GM23338 (cell line): Measurements from ENCODE around the gene TLCD4.

Source experiments
- CTCF ChIP-seq, 2 experiments: fragments of 200-600 bp in 1 of 2; sonication (generic) in 1 of 2; conservative IDR thresholded peaks; 2 replicates each; pipeline versions ENCODE4 v1.5.1 to v1.6.1; 2016 to 2017; ENCODE audit warnings: antibody characterized with exemption in 2 of 2, low read depth in 2 of 2, mild to moderate bottlenecking in 2 of 2, moderate library complexity in 1 of 2
- REST ChIP-seq: IDR thresholded peaks from one replicate; pipeline ENCODE4 v1.6.1; 2018; ENCODE audit warnings: antibody characterized with exemption; ENCODE audit not compliant: unreplicated experiment

DNA sequence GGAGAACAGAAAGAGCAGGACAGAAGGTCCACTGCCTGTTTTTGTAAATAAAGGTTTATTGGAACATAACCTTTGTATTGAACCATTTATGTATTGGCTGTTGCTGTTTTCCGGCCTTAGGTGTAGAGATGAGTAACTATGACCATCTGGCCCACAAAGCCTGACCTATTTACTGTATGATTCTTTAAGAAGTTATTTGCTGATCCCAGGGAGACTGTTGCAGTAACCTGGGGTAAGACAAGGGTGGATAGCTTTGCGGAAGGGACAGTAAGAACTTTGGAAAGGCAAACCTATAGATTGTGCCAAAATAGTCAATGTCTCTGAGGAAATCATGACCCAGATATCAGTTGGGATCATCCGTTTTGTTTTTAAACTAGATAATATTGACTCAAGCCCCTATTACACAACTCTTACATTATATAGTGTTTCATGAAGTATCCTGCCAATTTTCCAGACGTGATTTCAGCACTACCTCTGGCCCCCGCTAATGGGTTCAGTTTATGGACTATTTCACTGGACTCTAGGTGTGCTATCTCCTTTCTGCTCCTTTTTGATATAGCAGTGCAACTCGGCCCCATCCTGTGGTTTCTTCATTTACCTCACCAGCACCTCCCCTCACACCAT lies 20.8 kb upstream of the TLCD4 start:
- TF ChIP-seq CTCF (conservative IDR thresholded peaks at IDR 0.05; ENCODE audit: low read depth in 2 of 2) (no peak), REST (no peak)
